Posterior cingulate gyrus (tissue), 11 donors: ENCODE data around the gene ENAH.
"Not testable (repeated sequence)": the region's sequence is repeated elsewhere in the genome, so short reads cannot be mapped to it uniquely, and the experiment has no call there.

Source experiments
- DNase-seq, 10 donors: peaks; one replicate each; pipeline versions ENCODE4 v3.0.0 to v3.0.0-alpha.2; 2020 to 2021; ENCODE audit warnings: mixed read lengths in 3 of 10
- intact Hi-C: fragments of 100-400 bp; cut with DNase I; formaldehyde crosslinking; loops from one replicate; pipeline ENCODE4 v1.15.1; 2023

Gene ENAH

GRCh38 chr1:225479996-225480720 is 172.8 kb downstream of the ENAH start:
- intact Hi-C loops = no loop called here

DNA sequence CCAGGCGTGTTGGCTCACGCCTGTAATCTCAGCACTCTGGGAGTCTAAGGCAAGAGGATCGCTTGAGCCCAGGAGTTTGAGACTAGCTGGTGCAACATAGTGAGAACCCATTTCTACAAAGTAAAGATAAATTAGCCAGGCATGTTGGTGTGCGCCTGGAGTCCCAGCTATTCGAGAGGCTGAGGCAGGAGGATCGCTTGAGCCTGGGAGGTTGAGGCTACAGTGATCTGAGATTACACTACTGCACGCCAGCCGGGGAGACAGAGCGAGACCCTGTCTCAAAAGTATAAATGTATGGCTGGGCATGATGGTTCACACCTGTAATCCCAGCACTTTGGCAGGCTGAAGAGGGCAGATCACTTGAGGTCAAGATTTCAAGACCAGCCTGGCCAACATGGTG is 173.6 kb downstream of the ENAH start:
- no peak for DNase-seq
- intact Hi-C loops = no loop called here

More at GRCh38 chr1:225479996-225480720, 172.8 kb downstream of the ENAH start:
- peak in 1 of 10 donors; percentile 33 for DNase-seq

GRCh38 chr1:225477296-225477911 is 175.5 kb downstream of the ENAH start:
- DNase-seq = no peak
- intact Hi-C loops = no loop called here

- intact Hi-C loops = no loop called here
- peak in 1 of 10 donors; percentile 37 for DNase-seq
These were observed 176.4 kb downstream of the ENAH start for GRCh38 chr1:225476538-225476988.

DNA sequence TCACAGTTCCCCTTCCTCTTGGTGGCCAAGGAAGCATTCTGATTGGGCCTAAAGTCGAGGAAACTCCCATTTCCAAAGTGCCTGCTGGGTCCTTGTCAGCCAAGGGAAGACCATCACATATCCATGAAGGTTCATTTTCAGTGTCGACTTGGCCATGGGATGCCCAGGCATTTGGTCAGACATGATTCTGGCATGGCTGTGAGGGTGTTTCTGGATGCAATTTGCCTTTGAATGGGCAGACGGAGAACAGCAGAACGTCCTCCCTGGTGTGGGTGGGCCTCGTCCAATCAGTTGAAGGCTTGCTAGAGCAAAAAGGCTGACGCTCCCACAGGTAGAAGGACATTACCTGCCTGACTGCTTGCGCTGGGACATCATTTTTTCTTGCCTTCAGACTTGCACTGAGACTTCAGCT is 176.8 kb downstream of the ENAH start:
- intact Hi-C loops = no loop called here
- peak in 1 of 10 donors; percentile 29 for DNase-seq

DNA sequence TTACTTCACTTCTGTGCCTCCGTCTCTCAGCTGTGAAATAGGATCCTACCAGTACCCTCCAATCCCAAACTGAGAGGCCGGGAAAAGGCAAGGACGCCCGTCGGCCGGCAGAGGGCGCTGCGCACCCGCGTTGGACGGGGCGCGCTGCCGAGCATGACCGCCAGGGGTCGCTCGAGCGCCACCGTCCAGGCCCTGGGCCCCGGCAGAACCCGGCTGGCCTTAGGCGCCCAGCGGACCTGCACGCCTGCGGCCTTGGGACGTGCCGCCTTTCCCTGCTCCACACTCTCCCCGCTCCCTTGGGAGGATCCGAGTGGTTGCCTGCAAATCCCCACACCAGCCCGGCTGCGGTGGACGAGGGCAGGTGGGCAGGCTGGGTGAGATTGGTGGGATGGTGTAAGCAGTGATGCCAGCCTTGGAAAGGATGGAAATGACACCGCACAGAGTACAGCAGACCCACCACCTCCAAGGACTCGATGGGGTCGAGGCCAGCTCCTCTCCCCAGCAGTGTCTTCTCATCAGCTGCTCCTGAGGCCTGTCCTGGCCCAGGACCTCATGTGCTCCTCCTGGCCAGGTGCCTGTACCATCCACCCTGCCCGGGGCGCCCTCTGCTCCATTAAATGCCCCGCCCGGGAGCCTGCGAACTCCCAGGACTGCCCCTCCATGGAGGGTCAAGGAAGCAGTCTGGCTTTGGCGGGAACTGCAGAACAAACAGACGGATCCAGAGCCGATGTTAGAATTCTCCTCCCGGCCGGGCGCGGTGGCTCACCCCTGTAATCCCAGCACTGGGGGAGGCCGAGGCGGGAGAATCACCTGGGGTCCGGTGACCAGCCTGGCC is 177.7 kb downstream of the ENAH start:
- DNase-seq = peak in 9 of 10 donors; percentile 52 to 95 (median 63)
- intact Hi-C loops = loop anchor here (1.0 kb wide), 3 partner anchors 180 to 501 kb away; no protein-coding TSS in a partner anchor

GRCh38 chr1:225474439-225474985 is 178.4 kb downstream of the ENAH start:
- DNase-seq = no peak
- intact Hi-C loops = no loop called here

DNA sequence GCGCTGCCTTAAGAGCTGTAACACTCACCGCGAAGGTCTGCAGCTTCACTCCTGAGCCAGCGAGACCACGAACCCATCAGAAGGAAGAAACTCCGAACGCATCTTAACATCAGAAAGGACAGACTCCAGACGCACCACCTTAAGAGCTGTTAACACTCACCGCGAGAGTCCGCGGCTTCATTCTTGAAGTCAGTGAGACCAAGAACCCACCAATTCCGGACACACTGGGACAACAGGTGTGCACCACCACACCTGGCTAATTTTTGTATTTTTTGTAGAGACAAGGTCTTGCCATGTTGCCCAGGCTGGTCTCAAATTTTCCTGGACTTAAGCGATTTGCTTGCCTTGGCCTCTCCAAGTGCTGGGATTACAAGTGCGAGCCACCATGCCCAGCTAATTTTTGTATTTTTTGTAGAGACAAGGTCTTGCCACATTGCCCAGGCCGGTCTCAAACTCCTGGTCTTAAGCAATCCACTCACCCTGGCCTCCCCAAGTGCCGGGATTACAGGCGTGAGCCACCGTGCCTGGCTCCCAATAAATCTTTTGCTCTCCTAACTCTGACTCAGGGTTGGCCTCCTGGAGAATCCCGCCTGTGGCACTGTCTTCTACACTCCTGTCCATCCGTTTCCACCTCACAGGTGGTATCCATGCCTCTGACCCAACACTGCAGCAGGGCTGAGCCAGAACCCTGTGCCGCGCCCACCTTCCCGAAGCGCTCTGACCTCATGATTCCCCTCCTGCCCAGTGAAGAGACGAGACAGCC is 179.1 kb downstream of the ENAH start:
- DNase-seq = peak in 1 of 10 donors; percentile 63
- intact Hi-C loops = not testable (repeated sequence)

DNA sequence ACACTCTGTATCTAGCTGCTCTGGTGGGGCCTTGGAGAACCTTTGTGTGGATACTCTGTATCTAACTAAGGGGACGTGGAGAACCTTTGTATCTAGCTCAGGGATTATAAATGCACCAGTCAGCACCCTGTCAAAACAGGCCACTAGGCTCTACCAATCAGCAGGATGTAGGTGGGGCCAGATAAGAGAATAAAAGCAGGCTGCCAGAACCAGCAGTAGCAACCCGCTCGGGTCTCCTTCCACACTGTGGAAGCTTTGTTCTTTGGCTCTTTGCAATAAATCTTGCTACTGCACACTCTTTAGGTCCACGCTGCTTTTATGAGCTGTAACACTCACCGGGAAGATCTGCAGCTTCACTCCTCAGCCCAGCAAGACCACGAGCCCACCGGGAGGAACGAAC is 179.7 kb downstream of the ENAH start:
- intact Hi-C loops = not testable (repeated sequence)
- peak in 4 of 10 donors; percentile 32 to 89 (median 64) for DNase-seq

GRCh38 chr1:225471453-225472301 is 181.2 kb downstream of the ENAH start:
- DNase-seq = peak in 1 of 10 donors; percentile 84
- intact Hi-C loops = no loop called here

- DNase-seq = peak in 1 of 10 donors; percentile 77
- intact Hi-C loops = no loop called here
These were observed 181.8 kb downstream of the ENAH start for GRCh38 chr1:225471109-225471452.

- peak in 1 of 10 donors; percentile 83 for DNase-seq
- intact Hi-C loops = no loop called here
These were observed 182.5 kb downstream of the ENAH start for GRCh38 chr1:225470211-225471108.

GRCh38 chr1:225469051-225469450 is 183.9 kb downstream of the ENAH start:
- intact Hi-C loops = no loop called here
- DNase-seq = peak in 1 of 10 donors; percentile 43

- DNase-seq = peak in 1 of 10 donors; percentile 49
- intact Hi-C loops = no loop called here
These were observed 184.5 kb downstream of the ENAH start for GRCh38 chr1:225468270-225469020.

DNA sequence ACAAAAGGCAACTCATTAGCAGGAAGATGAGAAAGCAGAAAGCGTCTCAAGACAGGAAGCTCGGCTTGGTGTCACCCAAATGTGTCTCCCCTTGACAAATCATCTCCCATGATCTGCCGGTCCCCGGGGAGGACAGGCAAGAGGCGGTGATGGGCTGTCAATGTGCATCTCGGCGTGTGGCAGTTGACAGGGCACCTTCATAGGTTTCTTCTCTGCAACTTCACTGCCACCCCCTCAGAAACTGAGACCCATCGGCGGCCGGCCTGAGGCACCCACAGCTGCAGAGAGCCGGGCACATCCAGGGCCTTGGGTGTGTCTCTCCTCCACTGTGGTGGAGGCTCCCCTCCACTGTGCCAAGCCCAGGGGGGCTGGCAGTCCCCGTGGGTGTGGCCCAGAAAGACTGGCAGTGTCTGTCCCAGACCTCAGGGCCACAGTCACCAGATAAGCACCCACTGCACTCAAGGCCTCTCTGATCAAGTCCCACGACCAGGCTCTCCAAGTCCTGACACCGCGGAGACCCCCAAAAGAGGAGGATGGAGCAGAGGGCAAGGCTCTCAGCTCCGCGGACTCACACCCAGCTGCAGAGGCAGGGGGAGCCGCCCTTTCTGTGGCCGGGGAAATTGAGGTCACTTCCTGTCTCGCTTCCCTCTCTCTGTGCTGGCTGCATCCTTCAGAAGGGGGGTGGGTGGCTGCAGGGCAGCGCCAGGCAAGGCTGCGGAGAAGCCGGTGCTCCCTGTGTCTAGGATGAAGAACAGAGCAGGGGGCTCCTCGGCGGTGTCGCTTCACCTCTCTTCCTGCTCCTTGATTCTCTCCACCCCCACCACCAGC is 185.5 kb downstream of the ENAH start:
- intact Hi-C loops = no loop called here

DNA sequence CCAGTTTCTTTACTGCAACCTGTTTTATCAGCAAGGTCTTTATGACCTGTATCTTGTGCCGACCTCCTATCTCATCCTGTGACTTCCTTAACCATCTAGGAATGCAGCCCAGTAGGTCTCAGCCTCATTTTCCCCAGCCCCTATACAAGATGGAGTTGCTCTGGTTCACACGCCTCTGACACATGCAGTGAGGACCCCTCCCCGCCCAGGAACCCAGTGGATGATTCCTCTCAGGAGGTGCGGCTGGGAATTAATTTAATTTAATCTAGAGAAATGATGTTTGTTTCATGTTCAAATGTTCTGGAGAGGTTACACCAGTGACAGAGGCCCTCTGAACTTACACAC is 186.1 kb downstream of the ENAH start:
- DNase-seq = peak in 1 of 10 donors; percentile 12
- intact Hi-C loops = no loop called here

More for the DNA sequence above, 185.5 kb downstream of the ENAH start:
- DNase-seq = peak in 4 of 10 donors; percentile 30 to 88 (median 68)
